Transverse colon (tissue), 4 donors: Measurements from ENCODE around the gene MPLKIP.

Source experiments
- EP300 ChIP-seq: sonication (generic); formaldehyde crosslinking; IDR thresholded peaks from one replicate; pipeline ENCODE4 v1.6.1; 2017; ENCODE audit warnings: antibody characterized with exemption, low read depth
- POLR2A ChIP-seq: fragments of 450-650 bp; IDR thresholded peaks from one replicate; pipeline ENCODE4 v1.6.1; 2016; ENCODE audit warnings: antibody characterized with exemption, mild to moderate bottlenecking, moderate library complexity
- POLR2AphosphoS5 ChIP-seq, 3 donors: sonication (generic); formaldehyde crosslinking; IDR thresholded peaks; one replicate each; pipeline ENCODE4 v1.6.1; 2016; ENCODE audit warnings: antibody characterized with exemption in 3 of 3
- TF ChIP-seq, protein P1 (sequence below), 5 experiments: fragments of 200-600 bp in 3 of 5; fragments of 450-650 bp in 2 of 5; sonication (generic) in 3 of 5; IDR thresholded peaks; 1 replicate in 2 of 5; 2 replicates in 3 of 5; pipeline ENCODE4 v1.5.1; 2016 to 2017; ENCODE audit warnings: antibody characterized with exemption in 5 of 5, inconsistent platforms in 3 of 5, mild to moderate bottlenecking in 2 of 5, moderate library complexity in 1 of 5

DNA sequence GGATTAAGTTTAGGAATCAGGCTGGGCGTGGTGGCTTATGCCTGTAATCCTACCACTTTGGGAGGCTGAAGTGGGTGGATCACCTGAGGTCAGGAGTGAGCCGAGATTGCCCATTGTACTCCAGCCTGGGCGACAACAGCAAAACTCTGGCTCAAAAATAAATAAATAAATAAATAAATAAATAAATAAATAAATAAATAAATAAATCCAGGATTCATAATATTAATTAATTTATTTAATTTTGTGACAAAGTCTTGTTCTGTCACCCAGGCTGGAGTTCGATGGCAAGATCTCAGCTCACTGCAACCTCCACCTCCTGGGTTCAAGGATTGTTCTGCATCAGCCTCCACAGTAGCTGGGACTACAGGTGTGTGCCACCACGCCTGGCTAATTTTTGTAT lies 4.6 kb upstream of the MPLKIP start:
- TF ChIP-seq, protein P1, sequence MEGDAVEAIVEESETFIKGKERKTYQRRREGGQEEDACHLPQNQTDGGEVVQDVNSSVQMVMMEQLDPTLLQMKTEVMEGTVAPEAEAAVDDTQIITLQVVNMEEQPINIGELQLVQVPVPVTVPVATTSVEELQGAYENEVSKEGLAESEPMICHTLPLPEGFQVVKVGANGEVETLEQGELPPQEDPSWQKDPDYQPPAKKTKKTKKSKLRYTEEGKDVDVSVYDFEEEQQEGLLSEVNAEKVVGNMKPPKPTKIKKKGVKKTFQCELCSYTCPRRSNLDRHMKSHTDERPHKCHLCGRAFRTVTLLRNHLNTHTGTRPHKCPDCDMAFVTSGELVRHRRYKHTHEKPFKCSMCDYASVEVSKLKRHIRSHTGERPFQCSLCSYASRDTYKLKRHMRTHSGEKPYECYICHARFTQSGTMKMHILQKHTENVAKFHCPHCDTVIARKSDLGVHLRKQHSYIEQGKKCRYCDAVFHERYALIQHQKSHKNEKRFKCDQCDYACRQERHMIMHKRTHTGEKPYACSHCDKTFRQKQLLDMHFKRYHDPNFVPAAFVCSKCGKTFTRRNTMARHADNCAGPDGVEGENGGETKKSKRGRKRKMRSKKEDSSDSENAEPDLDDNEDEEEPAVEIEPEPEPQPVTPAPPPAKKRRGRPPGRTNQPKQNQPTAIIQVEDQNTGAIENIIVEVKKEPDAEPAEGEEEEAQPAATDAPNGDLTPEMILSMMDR (IDR thresholded peaks at IDR 0.05) = no peak
- TF ChIP-seq POLR2A = no peak
- no peak for TF ChIP-seq POLR2AphosphoS5 (IDR thresholded peaks at IDR 0.05)
- TF ChIP-seq EP300 = no peak
